ENCODE data around the gene FASLG.

DNA sequence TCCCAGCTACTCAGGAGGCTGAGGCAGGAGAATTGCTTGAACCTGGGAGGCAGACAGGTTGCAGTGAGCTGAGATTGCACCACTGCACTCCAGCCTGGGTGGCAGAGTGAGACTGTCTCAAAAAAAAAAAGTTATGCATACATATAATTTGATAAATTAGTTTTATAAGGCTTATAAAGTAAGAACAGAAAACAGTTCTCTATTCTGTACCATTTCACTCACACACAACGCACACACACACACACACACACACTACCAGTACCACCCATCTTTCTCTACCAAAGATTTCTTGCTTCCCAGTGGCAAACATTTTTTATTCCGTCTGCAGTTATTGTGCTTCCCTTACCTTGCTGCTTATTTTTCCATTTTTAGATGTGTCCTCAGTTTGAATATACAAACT lies 46.4 kb upstream of the FASLG start:
- TF ChIP-seq POLR2A (IDR thresholded peaks at IDR 0.05), result no peak
- TF ChIP-seq, protein P1, sequence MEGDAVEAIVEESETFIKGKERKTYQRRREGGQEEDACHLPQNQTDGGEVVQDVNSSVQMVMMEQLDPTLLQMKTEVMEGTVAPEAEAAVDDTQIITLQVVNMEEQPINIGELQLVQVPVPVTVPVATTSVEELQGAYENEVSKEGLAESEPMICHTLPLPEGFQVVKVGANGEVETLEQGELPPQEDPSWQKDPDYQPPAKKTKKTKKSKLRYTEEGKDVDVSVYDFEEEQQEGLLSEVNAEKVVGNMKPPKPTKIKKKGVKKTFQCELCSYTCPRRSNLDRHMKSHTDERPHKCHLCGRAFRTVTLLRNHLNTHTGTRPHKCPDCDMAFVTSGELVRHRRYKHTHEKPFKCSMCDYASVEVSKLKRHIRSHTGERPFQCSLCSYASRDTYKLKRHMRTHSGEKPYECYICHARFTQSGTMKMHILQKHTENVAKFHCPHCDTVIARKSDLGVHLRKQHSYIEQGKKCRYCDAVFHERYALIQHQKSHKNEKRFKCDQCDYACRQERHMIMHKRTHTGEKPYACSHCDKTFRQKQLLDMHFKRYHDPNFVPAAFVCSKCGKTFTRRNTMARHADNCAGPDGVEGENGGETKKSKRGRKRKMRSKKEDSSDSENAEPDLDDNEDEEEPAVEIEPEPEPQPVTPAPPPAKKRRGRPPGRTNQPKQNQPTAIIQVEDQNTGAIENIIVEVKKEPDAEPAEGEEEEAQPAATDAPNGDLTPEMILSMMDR (IDR thresholded peaks at IDR 0.05), result no peak
